Ishikawa (cell line): ENCODE data around the gene PLA2G2C.

ENCODE experiments used
- CEBPB ChIP-seq: IDR thresholded peaks from 2 replicates; pipeline ENCODE4 v1.6.1; 2012
- CREB1 ChIP-seq: IDR thresholded peaks from 2 replicates; pipeline ENCODE4 v1.6.1; 2012; ENCODE audit warnings: low read depth
- EGR1 ChIP-seq: IDR thresholded peaks from 2 replicates; pipeline ENCODE4 v1.6.1; 2012
- EP300 ChIP-seq: IDR thresholded peaks from 2 replicates; pipeline ENCODE4 v1.6.1; 2012; ENCODE audit warnings: borderline replicate concordance
- FOXM1 ChIP-seq: IDR thresholded peaks from 2 replicates; pipeline ENCODE4 v1.6.1; 2012; ENCODE audit warnings: low read depth, borderline replicate concordance
- NFIC ChIP-seq: IDR thresholded peaks from 2 replicates; pipeline ENCODE4 v1.6.1; 2012
- RAD21 ChIP-seq: IDR thresholded peaks from 2 replicates; pipeline ENCODE4 v1.6.1; 2012; ENCODE audit warnings: low read depth
- TAF1 ChIP-seq: IDR thresholded peaks from 2 replicates; pipeline ENCODE4 v1.6.1; 2012; ENCODE audit warnings: low read depth, mild to moderate bottlenecking
- TCF12 ChIP-seq: IDR thresholded peaks from 2 replicates; pipeline ENCODE4 v1.6.1; 2012; ENCODE audit warnings: low read depth
- TEAD4 ChIP-seq: IDR thresholded peaks from 2 replicates; pipeline ENCODE4 v1.6.1; 2012
- YY1 ChIP-seq: IDR thresholded peaks from 2 replicates; pipeline ENCODE4 v1.6.1; 2012; ENCODE audit warnings: low read depth
- ZBTB7A ChIP-seq: IDR thresholded peaks from 2 replicates; pipeline ENCODE4 v1.6.1; 2012; ENCODE audit warnings: low read depth
- TF ChIP-seq, protein P1 (sequence below): IDR thresholded peaks from 2 replicates; pipeline ENCODE4 v1.6.1; 2012; ENCODE audit warnings: low read depth, mild to moderate bottlenecking
- TF ChIP-seq, protein P2 (sequence below): IDR thresholded peaks from 2 replicates; pipeline ENCODE4 v1.6.1; 2012
- TF ChIP-seq, protein P3 (sequence below): IDR thresholded peaks from 2 replicates; pipeline ENCODE4 v1.6.1; 2012

Gene PLA2G2C

DNA sequence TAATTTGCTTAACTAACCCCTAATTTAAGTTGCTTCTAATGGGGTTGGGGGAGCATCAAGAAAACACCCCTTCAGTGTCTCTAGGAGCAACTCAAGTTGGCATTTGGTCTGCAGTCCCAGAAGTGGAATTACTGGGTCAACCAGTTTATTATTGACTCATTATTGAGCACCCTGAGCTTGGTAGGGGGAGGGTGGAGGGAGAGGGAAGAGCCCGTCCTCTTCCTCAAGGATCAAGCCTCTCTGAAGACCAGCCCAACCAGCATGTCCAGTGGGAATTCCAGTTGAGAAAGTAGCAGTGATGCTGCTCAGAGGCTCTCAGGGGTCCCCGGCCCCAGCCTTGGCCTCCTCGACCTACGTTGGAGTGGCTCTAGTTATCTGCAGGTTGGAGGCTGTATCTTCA is 49.3 kb downstream of the PLA2G2C start:
- TF ChIP-seq CREB1 (no peak), RAD21 (no peak), NFIC (no peak), TAF1 (no peak)
- TF ChIP-seq, protein P1, sequence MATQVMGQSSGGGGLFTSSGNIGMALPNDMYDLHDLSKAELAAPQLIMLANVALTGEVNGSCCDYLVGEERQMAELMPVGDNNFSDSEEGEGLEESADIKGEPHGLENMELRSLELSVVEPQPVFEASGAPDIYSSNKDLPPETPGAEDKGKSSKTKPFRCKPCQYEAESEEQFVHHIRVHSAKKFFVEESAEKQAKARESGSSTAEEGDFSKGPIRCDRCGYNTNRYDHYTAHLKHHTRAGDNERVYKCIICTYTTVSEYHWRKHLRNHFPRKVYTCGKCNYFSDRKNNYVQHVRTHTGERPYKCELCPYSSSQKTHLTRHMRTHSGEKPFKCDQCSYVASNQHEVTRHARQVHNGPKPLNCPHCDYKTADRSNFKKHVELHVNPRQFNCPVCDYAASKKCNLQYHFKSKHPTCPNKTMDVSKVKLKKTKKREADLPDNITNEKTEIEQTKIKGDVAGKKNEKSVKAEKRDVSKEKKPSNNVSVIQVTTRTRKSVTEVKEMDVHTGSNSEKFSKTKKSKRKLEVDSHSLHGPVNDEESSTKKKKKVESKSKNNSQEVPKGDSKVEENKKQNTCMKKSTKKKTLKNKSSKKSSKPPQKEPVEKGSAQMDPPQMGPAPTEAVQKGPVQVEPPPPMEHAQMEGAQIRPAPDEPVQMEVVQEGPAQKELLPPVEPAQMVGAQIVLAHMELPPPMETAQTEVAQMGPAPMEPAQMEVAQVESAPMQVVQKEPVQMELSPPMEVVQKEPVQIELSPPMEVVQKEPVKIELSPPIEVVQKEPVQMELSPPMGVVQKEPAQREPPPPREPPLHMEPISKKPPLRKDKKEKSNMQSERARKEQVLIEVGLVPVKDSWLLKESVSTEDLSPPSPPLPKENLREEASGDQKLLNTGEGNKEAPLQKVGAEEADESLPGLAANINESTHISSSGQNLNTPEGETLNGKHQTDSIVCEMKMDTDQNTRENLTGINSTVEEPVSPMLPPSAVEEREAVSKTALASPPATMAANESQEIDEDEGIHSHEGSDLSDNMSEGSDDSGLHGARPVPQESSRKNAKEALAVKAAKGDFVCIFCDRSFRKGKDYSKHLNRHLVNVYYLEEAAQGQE: no peak
- TF ChIP-seq, protein P2, sequence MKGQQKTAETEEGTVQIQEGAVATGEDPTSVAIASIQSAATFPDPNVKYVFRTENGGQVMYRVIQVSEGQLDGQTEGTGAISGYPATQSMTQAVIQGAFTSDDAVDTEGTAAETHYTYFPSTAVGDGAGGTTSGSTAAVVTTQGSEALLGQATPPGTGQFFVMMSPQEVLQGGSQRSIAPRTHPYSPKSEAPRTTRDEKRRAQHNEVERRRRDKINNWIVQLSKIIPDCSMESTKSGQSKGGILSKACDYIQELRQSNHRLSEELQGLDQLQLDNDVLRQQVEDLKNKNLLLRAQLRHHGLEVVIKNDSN: no peak

DNA sequence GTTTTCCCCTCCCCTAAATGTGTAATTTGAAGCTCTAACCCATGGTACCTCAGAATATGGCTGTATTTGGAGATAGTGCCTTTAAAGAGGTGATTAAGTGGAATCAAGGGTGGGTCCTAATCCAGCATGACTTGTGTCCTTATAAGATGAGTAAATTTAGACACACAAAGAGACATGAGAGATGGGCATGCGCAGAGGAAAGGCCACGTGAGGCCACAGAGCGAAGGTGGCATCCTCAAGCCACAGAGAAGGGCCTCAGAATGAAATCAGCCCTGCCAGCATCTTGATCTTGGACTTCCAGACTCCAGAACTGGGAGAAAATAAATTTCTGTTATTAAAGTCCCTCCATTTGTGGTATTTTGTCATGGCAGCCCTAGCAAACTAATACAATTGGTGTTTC is 50.1 kb downstream of the PLA2G2C start:
- TF ChIP-seq CEBPB: no peak
- TF ChIP-seq TAF1: no peak
- TF ChIP-seq TEAD4: no peak
- no peak for TF ChIP-seq FOXM1
- no peak for TF ChIP-seq YY1
- TF ChIP-seq, protein P2: no peak
- no peak for TF ChIP-seq CREB1
- no peak for TF ChIP-seq ZBTB7A
- TF ChIP-seq NFIC: no peak
- TF ChIP-seq, protein P3, sequence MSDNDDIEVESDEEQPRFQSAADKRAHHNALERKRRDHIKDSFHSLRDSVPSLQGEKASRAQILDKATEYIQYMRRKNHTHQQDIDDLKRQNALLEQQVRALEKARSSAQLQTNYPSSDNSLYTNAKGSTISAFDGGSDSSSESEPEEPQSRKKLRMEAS: no peak
- no peak for TF ChIP-seq TCF12
- TF ChIP-seq, protein P1: no peak
- TF ChIP-seq EP300: no peak
- TF ChIP-seq RAD21: no peak
- TF ChIP-seq EGR1: no peak

DNA sequence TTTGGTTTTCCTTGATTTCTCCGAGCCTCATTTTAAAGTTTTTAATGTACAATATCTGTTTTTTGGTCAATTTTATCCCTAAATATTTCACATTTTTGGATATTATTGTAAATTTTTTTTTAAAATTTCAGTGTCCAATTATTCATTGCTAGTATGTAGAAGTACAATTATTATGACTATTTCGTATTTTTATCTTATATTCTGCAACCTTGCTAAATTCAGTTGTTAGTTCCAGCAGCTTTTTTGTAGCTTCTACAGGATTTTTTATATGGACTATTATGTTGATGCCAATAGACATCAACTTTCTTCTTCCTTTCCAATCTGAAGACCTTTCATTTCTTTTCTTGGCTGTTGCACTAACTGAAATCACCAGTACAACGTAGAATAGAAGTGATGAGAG is 51.3 kb downstream of the PLA2G2C start:
- TF ChIP-seq CREB1 (no peak), TEAD4 (no peak), CEBPB (no peak), TCF12 (no peak), FOXM1 (no peak), TAF1 (no peak), RAD21 (no peak), EP300 (no peak), ZBTB7A (no peak), NFIC (no peak), YY1 (no peak), EGR1 (no peak)
- TF ChIP-seq, protein P3: no peak
- TF ChIP-seq, protein P2: no peak
- TF ChIP-seq, protein P1: no peak

DNA sequence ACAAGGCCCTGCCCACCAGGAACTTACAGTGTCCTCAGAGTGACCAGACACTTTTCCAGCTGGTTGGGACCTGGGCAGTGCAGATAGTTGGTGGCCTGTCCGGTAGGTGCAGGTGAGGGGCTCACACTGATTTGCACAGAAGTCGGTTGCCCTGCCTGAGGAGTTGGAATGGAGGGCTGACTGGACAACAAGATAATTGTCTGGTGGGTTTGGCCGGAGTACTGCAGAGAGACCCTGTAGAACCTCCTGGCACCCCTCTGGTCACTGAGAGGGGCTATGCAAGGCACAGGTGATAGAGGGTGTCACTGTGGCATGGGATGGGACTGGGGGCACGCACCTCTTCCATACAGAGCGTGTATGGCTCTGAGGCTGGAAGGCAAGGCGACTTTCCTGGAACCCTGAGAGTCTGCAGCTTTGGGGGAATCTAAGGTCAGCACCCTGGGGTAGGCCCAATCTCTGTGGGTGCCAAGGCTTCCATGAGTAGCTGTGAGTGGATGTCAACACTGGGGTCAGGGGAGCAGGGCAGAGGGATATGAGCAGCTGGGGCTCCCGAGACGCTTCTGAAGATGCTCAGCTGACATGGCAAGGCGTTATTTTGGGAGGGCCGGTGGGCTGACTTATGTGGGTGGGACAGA is 59.4 kb downstream of the PLA2G2C start:
- TF ChIP-seq RAD21: no peak
- TF ChIP-seq FOXM1: no peak
- TF ChIP-seq CREB1: no peak
- no peak for TF ChIP-seq YY1
- TF ChIP-seq ZBTB7A: no peak
- no peak for TF ChIP-seq EP300
- no peak for TF ChIP-seq TCF12
- TF ChIP-seq CEBPB: no peak
- TF ChIP-seq, protein P1: no peak
- TF ChIP-seq TEAD4: no peak
- TF ChIP-seq TAF1: no peak
- no peak for TF ChIP-seq EGR1
- TF ChIP-seq, protein P3: no peak
- no peak for TF ChIP-seq NFIC
- TF ChIP-seq, protein P2: no peak
